GM12864 (cell line): Measurements from ENCODE around the gene BICDL2.

Experiments
- DNase-seq: peaks from one replicate; pipeline ENCODE4 v3.0.0-alpha.2; 2011; ENCODE audit warnings: low read depth
- H3K4me3 ChIP-seq: 2 replicates; pipeline ENCODE4 v1.5.1; 2011; ENCODE audit warnings: mild to moderate bottlenecking, low read depth, low read length, control low read depth
- CTCF ChIP-seq: IDR thresholded peaks from 2 replicates; pipeline ENCODE4 v1.5.1; 2011; ENCODE audit warnings: low read depth, mild to moderate bottlenecking, moderate library complexity, low read length, control low read depth, inconsistent platforms; ENCODE audit errors: missing control alignments

The BICDL2 gene

GRCh38 chr16:3062553-3062952 is 25.8 kb upstream of the BICDL2 start:
- H3K4me3 ChIP-seq: no peak overlapping the region
- TF ChIP-seq CTCF: no peak
- no peak for DNase-seq

- no peak for TF ChIP-seq CTCF
- no peak for DNase-seq
- H3K4me3 ChIP-seq: no peak overlapping the region
Measured at GRCh38 chr16:3060339-3061127, 23.8 kb upstream of the BICDL2 start.

GRCh38 chr16:3059723-3060242 is 23.0 kb upstream of the BICDL2 start:
- peak overlapping the region; percentile 87 for H3K4me3 ChIP-seq
- no peak for TF ChIP-seq CTCF
- no peak for DNase-seq

- peak; percentile 80 for TF ChIP-seq CTCF
- DNase-seq: no peak
- peak overlapping the region; percentile 87 for H3K4me3 ChIP-seq
Measured at GRCh38 chr16:3059041-3059722, 22.4 kb upstream of the BICDL2 start.

GRCh38 chr16:3058139-3059030 is 21.6 kb upstream of the BICDL2 start:
- peak overlapping the region; percentile 87 for H3K4me3 ChIP-seq
- DNase-seq: no peak
- TF ChIP-seq CTCF: peak; percentile 56

GRCh38 chr16:3057181-3058138 is 20.7 kb upstream of the BICDL2 start:
- no peak for DNase-seq
- no peak for TF ChIP-seq CTCF
- peak overlapping the region; percentile 87; the same call in 1 of the 2 replicates for H3K4me3 ChIP-seq
